DND-41 (cell line): ENCODE results near the gene TSPOAP1.

Source experiments
- CTCF ChIP-seq: IDR thresholded peaks from 2 replicates; pipeline ENCODE4 v1.5.1; 2012; ENCODE audit warnings: borderline replicate concordance, low read length, moderate library complexity, mild to moderate bottlenecking; ENCODE audit not compliant: poor library complexity, severe bottlenecking; ENCODE audit errors: extremely low read depth
- EZH2 ChIP-seq: IDR thresholded peaks from 3 replicates; pipeline ENCODE4 v1.6.1; 2012; ENCODE audit warnings: borderline replicate concordance, low read depth, mild to moderate bottlenecking, moderate library complexity, low read length, inconsistent platforms; ENCODE audit not compliant: severe bottlenecking

GRCh38 chr17:58332778-58333735 lies 4.5 kb upstream of the TSPOAP1 start:
- TF ChIP-seq CTCF (no peak), EZH2 (no peak)
